Measurements from ENCODE around the gene ITPR1. TPM values are rescaled to one million over a fixed set of nuclear protein-coding genes. Genes with fewer than 3 reads are reported as not detected.

ITPR1 gene
- total RNA-seq, 2 donors from 2014 or later = 5.9 TPM

- no peak for TF ChIP-seq CTCF (conservative IDR thresholded peaks at IDR 0.05)
- 95 to 100% methylated on average over 2 to 4 of the region's 4 CpGs for WGBS, 2 experiments (ENCODE audit: insufficient coverage in 1 of 2, insufficient read length in 1 of 2)
- Mint-ChIP-seq H3K9me3 (no peaks in the 10 kb centered on the region), H3K36me3 (ENCODE audit: low read depth) (no peaks in the 10 kb centered on the region), H3K27ac (peak overlapping the region; percentile 26), H3K27me3 (ENCODE audit: insufficient read depth) (no peaks in the 10 kb centered on the region), H3K4me1 (peaks cover 19% of the 10 kb centered on the region), H3K4me3 (no peak overlapping the region)
- no peaks in the 10 kb centered on the region for H3K9me3 ChIP-seq (ENCODE audit: control insufficient read depth, low read length)
- no peaks in the 10 kb centered on the region for H3K27me3 ChIP-seq (ENCODE audit: control insufficient read depth, insufficient read depth, low read length, poor library complexity, severe bottlenecking)
- no peaks in the 10 kb centered on the region for H3K36me3 ChIP-seq (ENCODE audit: control insufficient read depth, insufficient read depth, low read length)
- H3K4me3 ChIP-seq (ENCODE audit: low read length) = no peak overlapping the region
- no peak overlapping the region for H3K9ac ChIP-seq (ENCODE audit: extremely low read depth, low read length, poor library complexity, severe bottlenecking)
- no peak for DNase-seq
- no peak overlapping the region for H3K27ac ChIP-seq (ENCODE audit: low read depth, low read length)
- H3K4me1 ChIP-seq (ENCODE audit: control insufficient read depth, insufficient read depth, low read length) = peaks cover 18% of the 10 kb centered on the region
Measured at GRCh38 chr3:4547799-4548198, 54.7 kb downstream of the ITPR1 start.

- Histone ChIP-seq H3K4me1 (ENCODE audit: control insufficient read depth, insufficient read depth, low read length) (peaks cover 18% of the 10 kb centered on the region), H3K9me3 (ENCODE audit: control insufficient read depth, low read length) (no peaks in the 10 kb centered on the region), H3K27me3 (ENCODE audit: control insufficient read depth, insufficient read depth, low read length, poor library complexity, severe bottlenecking) (no peaks in the 10 kb centered on the region), H3K27ac (ENCODE audit: low read depth, low read length) (no peak overlapping the region), H3K36me3 (ENCODE audit: control insufficient read depth, insufficient read depth, low read length) (no peaks in the 10 kb centered on the region), H3K9ac (ENCODE audit: extremely low read depth, low read length, poor library complexity, severe bottlenecking) (no peak overlapping the region), H3K4me3 (ENCODE audit: low read length) (no peak overlapping the region)
- H3K4me3 Mint-ChIP-seq = no peak overlapping the region
- 92 to 100% methylated on average over 3 to 4 of the region's 4 CpGs for WGBS, 2 experiments (ENCODE audit: insufficient coverage in 1 of 2, insufficient read length in 1 of 2)
- H3K9me3 Mint-ChIP-seq = no peaks in the 10 kb centered on the region
- H3K27me3 Mint-ChIP-seq (ENCODE audit: insufficient read depth) = no peaks in the 10 kb centered on the region
- TF ChIP-seq CTCF (conservative IDR thresholded peaks at IDR 0.05) = no peak
- DNase-seq = no peak
- H3K4me1 Mint-ChIP-seq = peaks cover 14% of the 10 kb centered on the region
- H3K27ac Mint-ChIP-seq = no peak overlapping the region
- H3K36me3 Mint-ChIP-seq (ENCODE audit: low read depth) = no peaks in the 10 kb centered on the region
Measured at GRCh38 chr3:4548356-4548755, 55.2 kb downstream of the ITPR1 start.

- H3K36me3 Mint-ChIP-seq (ENCODE audit: low read depth) = no peaks in the 10 kb centered on the region
- H3K9ac ChIP-seq (ENCODE audit: extremely low read depth, low read length, poor library complexity, severe bottlenecking) = no peak overlapping the region
- peaks cover 18% of the 10 kb centered on the region for H3K4me1 ChIP-seq (ENCODE audit: control insufficient read depth, insufficient read depth, low read length)
- H3K9me3 ChIP-seq (ENCODE audit: control insufficient read depth, low read length) = no peaks in the 10 kb centered on the region
- H3K36me3 ChIP-seq (ENCODE audit: control insufficient read depth, insufficient read depth, low read length) = no peaks in the 10 kb centered on the region
- H3K9me3 Mint-ChIP-seq = no peaks in the 10 kb centered on the region
- H3K4me1 Mint-ChIP-seq = peaks cover 14% of the 10 kb centered on the region
- H3K27ac ChIP-seq (ENCODE audit: low read depth, low read length) = no peak overlapping the region
- no peaks in the 10 kb centered on the region for H3K27me3 ChIP-seq (ENCODE audit: control insufficient read depth, insufficient read depth, low read length, poor library complexity, severe bottlenecking)
- TF ChIP-seq CTCF (conservative IDR thresholded peaks at IDR 0.05) = no peak
- no peak overlapping the region for H3K27ac Mint-ChIP-seq
- H3K4me3 Mint-ChIP-seq = no peak overlapping the region
- H3K27me3 Mint-ChIP-seq (ENCODE audit: insufficient read depth) = no peaks in the 10 kb centered on the region
- 83 to 91% methylated on average over 2 of the region's 2 CpGs for WGBS, 2 experiments (ENCODE audit: insufficient coverage in 1 of 2, insufficient read length in 1 of 2)
- no peak for DNase-seq
- no peak overlapping the region for H3K4me3 ChIP-seq (ENCODE audit: low read length)
Measured at GRCh38 chr3:4548780-4549179, 55.6 kb downstream of the ITPR1 start.
